Activated CD4-positive, alpha-beta T cell treated with anti-CD3 and anti-CD28 coated beads, Interleukin-2, amount 50 U/mL, for 16 hours (primary cell): ENCODE results near the gene CTNND2.
"Not testable (repeated sequence)": the region's sequence is repeated elsewhere in the genome, so short reads cannot be mapped to it uniquely, and the experiment has no call there.

Experiments used
- DNase-seq: peaks from one replicate; pipeline ENCODE4 v3.0.0-alpha.2; 2020

The CTNND2 gene

DNA sequence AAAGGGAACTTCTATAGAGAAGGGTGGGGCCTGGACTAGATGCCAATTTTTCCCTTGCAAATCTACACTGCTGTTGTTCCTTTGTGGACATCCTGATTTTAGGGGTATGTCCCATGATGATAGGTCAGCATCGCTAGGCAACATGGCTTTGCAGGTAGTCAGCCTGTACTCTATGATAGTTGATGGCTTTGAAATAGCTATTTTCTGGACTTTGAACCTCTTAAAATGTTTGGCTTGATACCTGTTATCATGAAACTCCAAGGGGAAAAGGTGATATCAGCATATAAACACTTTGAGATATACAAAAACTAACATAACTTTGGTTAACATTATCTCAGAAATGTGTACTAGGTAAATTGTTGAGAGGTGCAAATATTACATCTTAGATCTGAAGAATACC, 533.2 kb downstream of the CTNND2 start:
- no peak for DNase-seq

- no peak for DNase-seq
These were observed 539.7 kb downstream of the CTNND2 start for GRCh38 chr5:11364531-11364930.

DNA sequence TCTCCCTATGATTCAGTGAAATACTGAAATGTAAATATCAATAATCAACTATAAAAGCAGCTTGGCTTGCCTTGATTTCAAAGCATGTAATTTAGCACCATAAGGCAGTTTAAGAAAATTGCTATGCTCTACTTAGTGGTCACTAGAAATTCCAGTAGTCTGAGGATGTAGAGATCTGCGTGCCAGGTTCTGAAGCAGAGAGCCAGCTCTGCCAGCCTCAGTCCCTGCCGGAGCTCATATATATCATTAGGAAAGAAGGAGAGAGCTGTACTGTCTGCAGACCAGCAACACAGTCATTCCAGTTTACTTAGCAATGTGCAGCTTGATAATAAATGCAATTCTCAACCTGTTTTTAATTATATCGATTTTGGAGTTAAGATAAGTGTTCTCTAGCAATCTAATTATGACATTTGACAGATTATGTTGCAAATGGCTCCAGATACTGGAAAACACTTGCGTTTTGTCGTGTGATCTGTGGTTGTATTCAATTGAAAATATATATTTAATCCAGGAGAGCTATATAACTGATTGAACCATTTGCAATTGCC, 540.5 kb downstream of the CTNND2 start:
- DNase-seq: no peak

DNA sequence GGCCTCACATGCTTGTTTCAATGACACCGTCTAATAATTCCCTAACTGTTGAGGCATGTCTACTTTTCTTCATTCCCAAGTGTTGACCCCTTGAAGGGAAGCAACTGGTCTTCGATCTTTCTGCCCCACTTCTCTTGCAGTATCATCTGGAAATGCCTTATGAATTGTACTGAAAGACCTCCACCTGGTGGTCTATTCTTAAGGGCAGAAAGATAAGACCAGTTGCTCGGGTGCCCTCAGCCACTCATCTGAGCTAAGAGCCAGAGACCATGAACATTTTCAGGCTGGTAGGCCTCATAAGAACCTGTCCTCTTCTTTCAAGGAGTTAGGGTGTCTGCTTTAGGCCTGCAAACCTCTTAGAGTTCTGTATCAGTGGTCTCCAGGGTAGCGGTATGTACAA, 542.5 kb downstream of the CTNND2 start:
- DNase-seq: no peak

DNA sequence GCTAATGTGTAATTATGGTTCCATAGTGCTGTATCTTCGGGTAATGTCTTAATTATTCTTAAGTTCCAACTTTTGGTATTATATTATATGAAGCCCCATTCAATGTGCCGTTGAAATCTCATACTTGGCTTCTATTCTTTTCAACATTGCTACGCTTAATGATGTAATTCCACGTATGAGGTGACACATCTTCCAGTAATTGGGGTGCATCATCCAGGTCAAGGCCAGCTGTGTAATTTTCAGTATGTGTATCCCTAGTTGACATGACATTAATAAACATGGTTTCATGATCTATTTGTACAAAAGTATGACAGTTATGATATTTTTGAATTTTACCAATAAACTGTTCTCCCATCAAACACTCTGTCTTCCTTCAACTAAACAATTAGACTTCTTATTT, 546.3 kb downstream of the CTNND2 start:
- DNase-seq: no peak

DNA sequence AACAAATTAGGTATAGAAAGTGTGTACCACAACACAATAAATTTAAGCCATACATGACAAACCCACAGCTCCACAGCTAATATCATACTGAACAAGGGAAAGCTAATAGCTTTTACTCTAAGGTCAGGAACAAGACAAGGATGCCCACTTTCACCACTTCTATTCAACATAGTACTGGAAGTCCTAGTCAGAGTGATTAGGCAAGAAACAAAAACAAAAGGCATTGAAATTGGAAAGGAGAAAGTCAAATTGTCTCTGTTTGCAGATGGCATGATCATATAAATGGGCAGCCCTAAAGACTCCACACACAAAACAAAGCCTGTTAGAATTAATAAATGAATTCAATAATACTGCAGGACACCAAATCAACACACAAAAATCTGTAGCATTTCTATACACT, 548.8 kb downstream of the CTNND2 start:
- no peak for DNase-seq

- DNase-seq: no peak
These were observed 557.9 kb downstream of the CTNND2 start for GRCh38 chr5:11346336-11346735.

DNA sequence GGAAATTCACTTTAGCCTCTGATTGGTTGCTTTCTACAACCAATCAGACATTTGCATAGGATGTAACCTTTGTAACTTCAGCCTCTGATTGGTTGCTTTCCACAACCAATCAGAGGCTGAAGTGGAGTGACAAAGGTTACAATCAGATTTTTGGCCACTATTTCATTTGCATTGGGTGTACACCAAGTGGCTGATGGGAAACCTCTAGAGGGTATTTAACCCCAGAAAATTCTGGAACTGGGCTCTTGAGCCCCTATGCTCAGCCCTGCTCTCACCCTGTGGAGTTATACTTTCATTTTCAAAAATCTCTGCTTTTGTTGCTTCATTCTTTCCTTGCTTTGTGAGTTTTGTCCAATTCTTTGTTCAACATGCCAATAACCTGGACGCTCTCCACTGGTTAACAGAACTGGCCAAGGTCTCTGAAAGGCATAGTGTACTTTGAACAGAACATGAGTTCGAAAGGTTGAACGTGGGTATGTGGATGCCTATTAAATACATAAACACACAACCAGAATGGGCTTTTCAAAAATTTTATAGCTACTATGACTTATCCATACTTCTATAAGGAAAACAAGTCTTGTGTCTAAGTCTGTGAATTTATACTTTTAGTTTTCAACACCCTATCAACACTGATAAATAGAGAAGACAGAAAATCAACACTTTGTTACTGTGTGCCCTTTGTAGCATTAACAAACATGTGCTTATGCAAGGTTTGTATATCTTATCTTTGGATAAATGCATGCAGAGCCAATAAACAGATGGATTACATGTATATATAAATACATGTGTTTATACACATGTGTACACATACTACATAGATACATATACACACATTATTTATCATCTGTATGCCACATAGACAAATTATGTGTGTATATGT, 568.1 kb downstream of the CTNND2 start:
- no peak for DNase-seq

GRCh38 chr5:11334404-11334803, 569.8 kb downstream of the CTNND2 start:
- no peak for DNase-seq

- no peak for DNase-seq
These were observed 574.6 kb downstream of the CTNND2 start for GRCh38 chr5:11329679-11330078.

GRCh38 chr5:11324521-11325289, 579.5 kb downstream of the CTNND2 start:
- DNase-seq: no peak

- no peak for DNase-seq
These were observed 580.5 kb downstream of the CTNND2 start for GRCh38 chr5:11323761-11324160.

DNA sequence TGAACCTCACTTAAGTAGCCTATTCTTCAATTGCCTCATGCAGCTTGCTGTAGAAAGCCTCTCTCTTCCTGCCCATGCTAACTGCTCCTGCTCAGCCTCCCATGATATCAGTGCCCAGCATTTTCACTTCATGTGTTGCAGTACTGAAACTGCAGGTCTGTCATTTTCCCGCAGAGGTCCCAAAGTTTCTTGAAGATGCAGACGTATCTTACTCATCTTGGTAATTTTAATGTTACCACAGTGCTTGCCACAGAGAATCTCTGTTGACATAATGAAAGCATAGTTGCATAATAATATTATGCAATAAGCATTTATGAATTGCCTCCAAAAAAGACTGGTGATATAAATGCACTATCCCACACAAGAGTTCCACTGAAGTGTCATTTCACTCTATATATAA, 582.1 kb downstream of the CTNND2 start:
- peak; percentile 34 for DNase-seq

DNA sequence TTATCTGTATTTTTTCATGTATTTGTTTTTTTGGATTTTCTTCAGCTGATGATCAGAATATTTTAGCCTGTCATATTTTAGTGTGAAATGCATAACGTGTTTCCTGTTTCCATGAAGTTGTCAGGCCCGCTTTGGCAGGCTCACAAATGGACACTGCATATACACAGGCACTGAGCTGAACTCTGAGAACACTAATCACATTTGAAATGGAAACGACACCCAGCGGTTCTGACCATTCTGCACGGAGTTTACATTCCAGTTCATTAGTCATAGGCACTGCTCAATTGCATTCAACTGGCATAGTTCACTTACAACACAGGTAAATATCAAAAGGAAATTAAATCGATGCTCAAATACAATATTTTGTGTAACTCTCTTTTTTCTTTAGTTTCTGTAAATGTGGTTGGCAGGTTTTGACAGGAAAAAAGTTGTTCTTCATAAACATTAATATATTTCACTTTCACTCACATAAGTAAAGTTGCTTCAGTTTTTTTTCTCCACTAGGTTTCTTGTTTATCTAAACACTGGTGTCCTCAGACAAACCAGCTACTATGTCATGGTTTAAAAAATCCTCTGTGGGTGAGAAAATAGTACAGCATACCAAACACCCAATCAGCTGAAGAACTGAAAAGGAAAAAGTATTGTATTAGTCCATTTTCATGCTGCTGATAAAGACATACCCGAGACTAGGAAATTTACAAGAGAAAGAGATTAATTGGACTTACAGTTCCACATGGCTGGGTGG, 584.2 kb downstream of the CTNND2 start:
- DNase-seq: no peak

- not testable (repeated sequence) for DNase-seq
These were observed 590.6 kb downstream of the CTNND2 start for GRCh38 chr5:11313694-11314093.

GRCh38 chr5:11311731-11312130, 592.5 kb downstream of the CTNND2 start:
- no peak for DNase-seq

- DNase-seq: no peak
These were observed 593.0 kb downstream of the CTNND2 start for GRCh38 chr5:11311272-11311671.

DNA sequence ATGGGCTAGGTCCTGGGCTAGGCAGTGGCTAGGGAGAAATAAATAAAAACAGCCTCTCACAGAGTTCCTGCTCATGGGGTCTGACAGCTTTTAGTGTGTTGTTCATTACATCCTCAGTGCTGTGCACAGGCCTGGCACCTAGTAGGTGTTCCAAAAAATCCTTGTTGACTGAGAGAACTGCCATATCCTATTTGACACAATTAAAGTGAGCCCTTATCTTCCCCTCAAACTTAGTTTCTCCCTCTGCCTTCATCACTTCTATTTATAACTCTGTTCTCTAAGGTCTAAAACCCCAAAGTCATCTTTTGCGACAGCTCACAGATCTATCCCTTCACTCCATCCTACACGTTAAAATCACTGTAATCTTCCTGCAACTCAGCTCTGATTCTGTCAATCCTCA, 594.1 kb downstream of the CTNND2 start:
- DNase-seq: no peak

DNA sequence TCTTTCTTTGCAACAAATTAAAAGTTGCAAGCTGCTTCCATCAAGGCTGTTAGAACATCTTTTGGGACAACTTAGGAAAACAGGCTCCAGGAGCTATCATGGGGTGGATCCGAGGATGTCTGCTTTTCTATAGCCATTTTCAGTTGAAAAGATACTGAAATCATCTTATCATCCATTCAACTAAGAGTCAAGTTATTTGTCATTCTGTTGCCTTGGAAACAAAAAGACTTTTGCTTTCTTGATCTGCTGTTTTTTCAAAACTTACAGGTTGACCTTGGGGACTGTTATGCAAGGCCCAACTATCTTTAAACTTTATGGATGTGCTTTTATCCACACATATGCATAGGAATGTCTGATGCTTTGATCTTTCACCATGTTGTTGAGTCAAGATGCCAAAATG, 597.9 kb downstream of the CTNND2 start:
- DNase-seq: no peak

DNA sequence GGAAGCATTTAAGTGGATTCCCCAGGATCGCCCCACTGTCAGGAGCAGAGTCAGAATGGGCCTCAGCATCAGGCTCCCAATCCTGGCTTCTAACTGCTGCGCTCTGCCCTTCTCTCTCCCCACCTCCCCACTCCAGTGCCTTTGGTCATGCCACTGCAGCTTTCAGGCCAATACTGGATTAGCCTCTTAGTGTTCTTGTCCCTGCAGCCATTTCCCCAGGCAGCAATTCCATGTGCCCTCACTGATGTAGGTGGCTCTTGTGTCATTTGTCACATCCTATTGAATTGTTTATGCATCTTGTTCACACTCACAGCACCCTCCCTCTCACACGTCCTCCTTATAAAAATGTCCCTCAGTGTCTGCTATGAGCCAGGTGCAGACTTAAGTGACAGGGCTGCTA, 599.0 kb downstream of the CTNND2 start:
- DNase-seq: no peak

DNA sequence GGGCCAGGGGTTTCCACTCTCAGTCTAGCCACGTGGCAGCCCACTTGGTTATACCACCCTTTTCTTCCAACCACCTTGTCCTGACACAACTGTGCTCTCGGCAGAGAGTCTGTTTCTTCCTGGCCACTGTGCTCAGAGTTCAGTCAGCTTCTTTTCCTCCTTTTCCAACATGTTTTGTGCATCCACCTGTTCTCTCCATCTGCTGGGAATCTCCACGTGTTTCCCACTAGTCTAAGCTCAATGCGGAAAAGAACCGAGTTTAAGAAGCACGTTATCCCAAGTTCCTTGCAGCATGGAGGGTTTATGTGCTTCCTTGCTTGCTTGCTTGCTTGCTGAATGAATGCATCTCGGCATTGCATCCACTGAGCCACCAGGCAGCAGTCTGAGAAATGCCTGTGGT, 599.6 kb downstream of the CTNND2 start:
- DNase-seq: no peak

- no peak for DNase-seq
These were observed 601.6 kb downstream of the CTNND2 start for GRCh38 chr5:11302663-11303062.

DNA sequence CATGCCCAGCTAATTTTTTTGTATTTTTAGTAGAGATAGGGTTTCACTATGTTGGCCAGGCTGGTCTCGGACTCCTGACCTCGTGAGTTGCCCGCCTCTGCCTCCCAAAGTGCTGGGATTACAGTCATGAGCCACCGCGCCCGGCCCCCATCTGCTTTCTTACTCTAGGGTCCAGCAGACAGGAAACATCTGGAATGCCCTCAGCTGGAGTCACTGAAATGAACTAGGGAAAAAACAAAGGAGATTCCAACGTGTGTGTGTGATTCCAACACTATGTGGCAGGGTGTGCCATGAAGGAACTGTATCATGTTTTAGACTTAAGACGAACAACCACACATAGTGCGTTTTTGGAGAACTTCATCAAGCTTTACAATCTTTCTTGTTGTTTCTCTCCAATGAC, 603.1 kb downstream of the CTNND2 start:
- no peak for DNase-seq
